K562 (cell line): ENCODE results near the gene RASSF3. TPM values are rescaled to one million over a fixed set of nuclear protein-coding genes. Genes with fewer than 3 reads are reported as not detected.

Experiments
- ATAC-seq: fragments of 200-7000 bp; cut with Tn5 transposase; 3 replicates; pipeline ENCODE4 v1.9.1; 2020; ENCODE audit warnings: moderate library complexity
- BruUV-seq: library from RNA; stranded (reverse); fragments of 400-500 nt; replicated peaks from 2 replicates; lab custom pipeline; 2021; lab: Mats Ljungman, UMichigan
- CTCF ChIA-PET: fragments of 300-600 bp; formaldehyde crosslinking; extraction: SDS; loops from one replicate; lab custom pipeline; 2021; ENCODE audit warnings: low intra/inter-chr PET ratio; lab: Yijun Ruan, JAX
- POLR2A ChIA-PET: fragments of 300-600, 350-650 bp; sonication (Branson Sonifier 250); formaldehyde crosslinking; extraction: SDS; loops from one replicate; lab custom pipeline; 2021; ENCODE audit warnings: antibody characterized with exemption, inconsistent platforms; lab: Yijun Ruan, JAX
- DNase-seq, 4 experiments: peaks; one replicate each; pipeline versions ENCODE4 v3.0.0 to v3.0.0-alpha.2; 2011 to 2018; ENCODE audit warnings: low spot score in 3 of 4, mixed read lengths in 3 of 4; ENCODE audit errors: extremely low read depth in 1 of 4
- FAIRE-seq: peaks from 2 replicates; lab custom pipeline; 2011; peaks lifted over from hg19 to GRCh38; lab: Jason Lieb, UNC
- H2AFZ ChIP-seq: 2 replicates; pipeline ENCODE4 v1.6.0; 2011; ENCODE audit warnings: low read depth, low read length, control low read depth, inconsistent platforms
- H3K27ac ChIP-seq: fragments of 200-600 bp; 3 replicates; pipeline ENCODE4 v1.8.0; 2011; ENCODE audit warnings: low read depth, mild to moderate bottlenecking, control low read depth, inconsistent platforms, low read length, moderate library complexity, mixed read lengths; ENCODE audit errors: extremely low read depth
- H3K27me3 ChIP-seq, 2 experiments: fragments of 300-600 bp in 1 of 2; 2 replicates in 1 of 2; 3 replicates in 1 of 2; pipeline versions ENCODE4 v1.6.0 to v1.8.0; 2011; ENCODE audit warnings: inconsistent platforms in 2 of 2, low read length in 2 of 2, mild to moderate bottlenecking in 1 of 2, mixed read lengths in 1 of 2, moderate library complexity in 1 of 2; ENCODE audit not compliant: control insufficient read depth in 2 of 2, insufficient read depth in 2 of 2
- H3K36me3 ChIP-seq: fragments of 300-600 bp; 3 replicates; pipeline ENCODE4 v1.8.0; 2011; ENCODE audit warnings: mild to moderate bottlenecking, low read length, inconsistent platforms; ENCODE audit not compliant: control insufficient read depth, insufficient read depth
- H3K4me1 ChIP-seq, 2 experiments: fragments of 200-600 bp in 1 of 2; replicated peaks in 1 of 2; 2 replicates in 1 of 2; 3 replicates in 1 of 2; pipeline versions ENCODE4 v1.5.1 to v1.8.0; 2011; ENCODE audit warnings: inconsistent platforms in 2 of 2, low read length in 2 of 2, mild to moderate bottlenecking in 1 of 2, mixed read lengths in 1 of 2, moderate library complexity in 1 of 2; ENCODE audit not compliant: control insufficient read depth in 2 of 2, insufficient read depth in 2 of 2
- H3K4me2 ChIP-seq: 2 replicates; pipeline ENCODE4 v1.6.1; 2011; ENCODE audit warnings: low read length, control low read depth, inconsistent platforms, mixed read lengths; ENCODE audit not compliant: insufficient read depth
- H3K4me3 ChIP-seq: fragments of 200-600 bp; sonication (generic), shearing (Covaris generic); 2 replicates; pipeline ENCODE4 v1.5.1; 2016; ENCODE audit warnings: control low read depth, inconsistent platforms
- H3K79me2 ChIP-seq: fragments of 200-600 bp; 3 replicates; pipeline ENCODE4 v1.8.0; 2011; ENCODE audit warnings: low read length, inconsistent platforms; ENCODE audit not compliant: control insufficient read depth, insufficient read depth
- H3K9ac ChIP-seq, 2 experiments: 2 replicates each; pipeline versions ENCODE4 v1.6.0 to v1.6.1; 2011; ENCODE audit warnings: low read depth in 2 of 2, low read length in 2 of 2, control low read depth in 1 of 2, inconsistent platforms in 1 of 2, mild to moderate bottlenecking in 1 of 2, mixed read lengths in 1 of 2; ENCODE audit not compliant: insufficient read depth in 1 of 2
- H3K9me1 ChIP-seq: one replicate; pipeline ENCODE4 v1.6.0; 2011; ENCODE audit warnings: inconsistent platforms, mild to moderate bottlenecking, low read length, moderate library complexity; ENCODE audit not compliant: control insufficient read depth, insufficient read depth
- H3K9me3 ChIP-seq: replicated peaks from 2 replicates; pipeline ENCODE4 v1.5.1; 2011; ENCODE audit warnings: low read depth, low read length, inconsistent platforms; ENCODE audit not compliant: control insufficient read depth, insufficient read depth
- H4K20me1 ChIP-seq: replicated peaks from 2 replicates; pipeline ENCODE4 v1.6.1; 2011; ENCODE audit warnings: low read length, inconsistent platforms, mixed read lengths; ENCODE audit not compliant: control insufficient read depth, insufficient read depth
- PBX2 ChIP-seq, 2 experiments: IDR thresholded peaks in 1 of 2; conservative IDR thresholded peaks in 1 of 2; 2 replicates each; pipeline ENCODE4 v1.6.1; 2016; ENCODE audit warnings: low read depth in 2 of 2, mild to moderate bottlenecking in 1 of 2, missing compliant biosample characterization in 1 of 2, missing genetic modification characterization in 1 of 2, moderate library complexity in 1 of 2
- PRDM10 ChIP-seq: fragments of 450-650 bp; IDR thresholded peaks from 2 replicates; pipeline ENCODE4 v1.6.1; 2018; ENCODE audit not compliant: partially characterized antibody
- RNF219 ChIP-seq: fragments of 250-450 bp; sonication (Bioruptor Pico); IDR thresholded peaks from 2 replicates; pipeline ENCODE4 v1.5.0; 2022; ENCODE audit warnings: mild to moderate bottlenecking
- WGBS: fragments of 100-300 bp; shearing (Covaris generic); methylation state at CpG from one replicate; pipeline ENCODE4 v1.1.6; 2016; ENCODE audit warnings: low coverage, mixed read lengths; ENCODE audit not compliant: insufficient coverage; ENCODE audit errors: missing lambda C conversion rate; 5-methylcytosine and 5-hydroxymethylcytosine counted together
- in situ Hi-C: fragments of 300-500 bp; cut with MboI; formaldehyde crosslinking; loops from 4 replicates; pipeline ENCODE4 v1.15.0; 2018; ENCODE audit warnings: inconsistent platforms, mixed read lengths
- intact Hi-C: fragments of 100-400 bp; cut with micrococcal nuclease; formaldehyde crosslinking; loops from 2 replicates; pipeline ENCODE4 v1.14.2; 2022
- polyA plus RNA-seq, 8 experiments: library from polyadenylated mRNA; depleted of rRNA in 4 of 8; stranded (reverse) in 5 of 8; unstranded in 3 of 8; fragments of >200 nt; fragmentation: Nextera tagmentation in 2 of 8; fragmentation: Illumina TruSeq in 1 of 8; extraction: Ambion mirVana in 2 of 8; extraction: Trizol in 1 of 8; gene quantifications; 2 replicates each; pipeline versions ENCODE4 v1.2.1 to v1.2.3, GENCODE V29; 2011 to 2014; ENCODE audit warnings: inconsistent platforms in 1 of 8, missing spikeins in 1 of 8
- total RNA-seq, 7 experiments: library from RNA; depleted of rRNA in 6 of 7; stranded (reverse); fragments of >200 nt in 6 of 7; fragmentation: Illumina TruSeq in 2 of 7; extraction: Trizol in 2 of 7; gene quantifications; 2 replicates each; pipeline versions ENCODE4 v1.2.1 to v1.2.3, GENCODE V29; 2011 to 2021; ENCODE audit warnings: low replicate concordance in 1 of 7

RASSF3 gene
- total and polyA plus RNA-seq, 9 of the 15 experiments (the other 6 are each of a cell fraction or from before 2014, with no cell fraction given): 3.7 to 39.2 (median 20.2) TPM

- in situ Hi-C loops: no loop called here
- no peaks in the 10 kb centered on the region for H3K9me3 ChIP-seq
- intact Hi-C loops: no loop called here
- no peak overlapping the region for H3K9ac ChIP-seq
- H3K4me3 ChIP-seq: no peak overlapping the region
- H3K4me1 ChIP-seq: peaks cover 4 to 30% of the 10 kb centered on the region in 2 experiments
- H2AFZ ChIP-seq: no peak overlapping the region
- ChIA-PET POLR2A (interaction anchor here (0.7 to 1.1 kb wide), 2 partner anchors 9 to 44 kb away, joined by 3 to 8 read pairs; no protein-coding TSS in a partner anchor), CTCF (no interaction called here)
- no peaks in the 10 kb centered on the region for H3K9me1 ChIP-seq
- 0 out of 3 replicates have a peak, but pooled peaks have one; percentile 30 for ATAC-seq
- no TSS peak for BruUV-seq
- WGBS: 75% methylated on average over 7 of the region's 7 CpGs
- no peak overlapping the region for H3K4me2 ChIP-seq
- no peak for FAIRE-seq
- no peaks in the 10 kb centered on the region for H4K20me1 ChIP-seq
- no peak for TF ChIP-seq RNF219 (CRISPR knock-in tag)
- TF ChIP-seq PBX2 (CRISPR knock-in tag; IDR thresholded peaks at IDR 0.05; ENCODE audit: low read depth): no peak
- TF ChIP-seq PBX2 (tag; conservative IDR thresholded peaks at IDR 0.05; ENCODE audit: low read depth): peak; percentile 26; the same call in 1 of the 2 replicates
- TF ChIP-seq PRDM10: peak; percentile 6
- no peak for DNase-seq
- H3K27me3 ChIP-seq: no peaks in the 10 kb centered on the region
- peaks cover 17% of the 10 kb centered on the region for H3K36me3 ChIP-seq
- H3K27ac ChIP-seq: no peak overlapping the region
- peaks cover 77% of the 10 kb centered on the region for H3K79me2 ChIP-seq
Observed at GRCh38 chr12:64634508-64635092, 24.3 kb downstream of the RASSF3 start.
